Thoracic aorta (tissue), 2 donors: ENCODE results near the gene LUZP2. TPM values are rescaled to one million over a fixed set of nuclear protein-coding genes. Genes with fewer than 3 reads are reported as not detected.

ENCODE experiments used
- ATAC-seq: fragments of 150-250 bp; one replicate; pipeline ENCODE4 v1.8.0; 2017; ENCODE audit warnings: low read depth; ENCODE audit not compliant: insufficient number of reproducible peaks, low FRiP score
- DNase-seq: peaks from one replicate; pipeline ENCODE4 v3.0.0-alpha.2; 2020; ENCODE audit warnings: low spot score
- H3K27ac ChIP-seq, 2 donors: fragments of 200-600 bp; sonication (generic); 1 replicate in 1 of 2; 2 replicates in 1 of 2; pipeline ENCODE4 v1.5.1; 2016; ENCODE audit warnings: mild to moderate bottlenecking in 2 of 2, moderate library complexity in 2 of 2
- H3K27me3 ChIP-seq: fragments of 200-600 bp; sonication (generic); replicated peaks from 2 replicates; pipeline ENCODE4 v1.6.0; 2016; ENCODE audit warnings: mild to moderate bottlenecking; ENCODE audit not compliant: insufficient read depth
- H3K36me3 ChIP-seq: fragments of 200-600 bp; sonication (generic); one replicate; pipeline ENCODE4 v1.5.1; 2016
- H3K4me1 ChIP-seq, 2 donors: fragments of 200-600 bp; sonication (generic); 1 replicate in 1 of 2; 2 replicates in 1 of 2; pipeline versions ENCODE4 v1.5.1 to v1.6.0; 2016; ENCODE audit warnings: low read depth in 2 of 2, mild to moderate bottlenecking in 1 of 2; ENCODE audit not compliant: control insufficient read depth in 1 of 2
- H3K4me3 ChIP-seq: fragments of 200-600 bp; sonication (generic); 2 replicates; pipeline ENCODE4 v1.5.1; 2016; ENCODE audit warnings: mild to moderate bottlenecking
- H3K9me3 ChIP-seq: fragments of 200-600 bp; sonication (generic); 2 replicates; pipeline ENCODE4 v1.5.1; 2016
- total RNA-seq, 2 donors: library from RNA; depleted of rRNA; stranded (reverse); fragments of >200 nt; gene quantifications; one replicate each; pipeline versions ENCODE4 v1.1.0 to v1.2.3, GENCODE V29; 2016
- TF ChIP-seq, protein P1 (sequence below): fragments of 200-600 bp; sonication (generic); IDR thresholded peaks from one replicate; pipeline ENCODE4 v1.5.1; 2019; ENCODE audit warnings: antibody characterized with exemption

The LUZP2 gene
- total RNA-seq, 2 donors from 2014 or later = 0.41 TPM; not detected in 1

DNA sequence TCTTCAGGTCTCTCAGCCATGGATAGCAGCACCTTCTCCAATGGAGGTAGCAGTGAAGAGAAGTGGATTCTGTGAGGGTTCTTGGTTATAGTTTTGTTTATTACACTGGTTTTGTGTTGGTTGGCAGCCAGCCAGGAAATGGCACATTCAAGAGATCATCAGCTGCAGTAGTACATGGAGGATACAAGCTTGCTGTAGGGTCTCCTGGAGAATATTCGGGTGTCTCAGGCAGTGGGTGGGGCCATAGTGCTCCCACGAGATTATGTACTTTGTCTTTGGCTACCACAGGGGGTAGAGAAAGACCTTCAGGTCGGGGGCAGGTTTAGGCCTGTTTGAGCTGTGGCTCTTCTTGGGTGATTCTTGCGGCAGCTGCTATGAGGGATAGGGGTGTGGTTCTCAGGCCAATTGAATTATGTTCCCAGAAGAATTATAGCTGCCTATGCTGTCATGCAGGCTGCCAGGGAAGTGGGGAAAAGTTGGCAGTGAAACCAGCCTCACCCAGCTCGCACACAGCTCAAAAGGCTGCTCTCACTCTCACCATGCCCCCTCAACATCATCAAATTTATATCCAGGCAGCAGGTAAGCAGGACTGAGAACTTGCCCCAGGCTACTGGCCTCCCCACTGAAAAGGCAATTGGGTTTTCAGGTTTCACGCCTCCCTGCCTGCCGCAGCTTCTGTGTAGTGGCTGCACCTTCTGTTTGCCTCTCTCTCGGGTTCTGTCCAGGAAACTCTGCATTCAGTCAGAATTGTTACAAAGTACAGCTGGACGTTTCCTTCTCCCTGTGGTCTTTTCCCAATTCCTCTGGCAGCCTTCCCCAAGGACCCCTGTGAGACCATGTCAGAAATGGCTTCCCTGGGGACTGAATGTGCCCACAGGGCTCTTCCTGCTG is 435.5 kb downstream of the LUZP2 start:
- TF ChIP-seq, protein P1, sequence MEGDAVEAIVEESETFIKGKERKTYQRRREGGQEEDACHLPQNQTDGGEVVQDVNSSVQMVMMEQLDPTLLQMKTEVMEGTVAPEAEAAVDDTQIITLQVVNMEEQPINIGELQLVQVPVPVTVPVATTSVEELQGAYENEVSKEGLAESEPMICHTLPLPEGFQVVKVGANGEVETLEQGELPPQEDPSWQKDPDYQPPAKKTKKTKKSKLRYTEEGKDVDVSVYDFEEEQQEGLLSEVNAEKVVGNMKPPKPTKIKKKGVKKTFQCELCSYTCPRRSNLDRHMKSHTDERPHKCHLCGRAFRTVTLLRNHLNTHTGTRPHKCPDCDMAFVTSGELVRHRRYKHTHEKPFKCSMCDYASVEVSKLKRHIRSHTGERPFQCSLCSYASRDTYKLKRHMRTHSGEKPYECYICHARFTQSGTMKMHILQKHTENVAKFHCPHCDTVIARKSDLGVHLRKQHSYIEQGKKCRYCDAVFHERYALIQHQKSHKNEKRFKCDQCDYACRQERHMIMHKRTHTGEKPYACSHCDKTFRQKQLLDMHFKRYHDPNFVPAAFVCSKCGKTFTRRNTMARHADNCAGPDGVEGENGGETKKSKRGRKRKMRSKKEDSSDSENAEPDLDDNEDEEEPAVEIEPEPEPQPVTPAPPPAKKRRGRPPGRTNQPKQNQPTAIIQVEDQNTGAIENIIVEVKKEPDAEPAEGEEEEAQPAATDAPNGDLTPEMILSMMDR = no peak
- Histone ChIP-seq H3K4me1 (no peaks in the 10 kb centered on the region), H3K27me3 (no peaks in the 10 kb centered on the region), H3K27ac (no peak overlapping the region), H3K4me3 (no peak overlapping the region), H3K36me3 (no peaks in the 10 kb centered on the region), H3K9me3 (no peaks in the 10 kb centered on the region)
- ATAC-seq = no peak
- no peak for DNase-seq

GRCh38 chr11:24934733-24935439 is 438.0 kb downstream of the LUZP2 start:
- Histone ChIP-seq H3K27me3 (no peaks in the 10 kb centered on the region), H3K27ac (no peak overlapping the region), H3K4me1 (no peaks in the 10 kb centered on the region), H3K36me3 (no peaks in the 10 kb centered on the region), H3K9me3 (no peaks in the 10 kb centered on the region), H3K4me3 (no peak overlapping the region)
- TF ChIP-seq, protein P1 = no peak
- no peak for DNase-seq
- no peak for ATAC-seq

DNA sequence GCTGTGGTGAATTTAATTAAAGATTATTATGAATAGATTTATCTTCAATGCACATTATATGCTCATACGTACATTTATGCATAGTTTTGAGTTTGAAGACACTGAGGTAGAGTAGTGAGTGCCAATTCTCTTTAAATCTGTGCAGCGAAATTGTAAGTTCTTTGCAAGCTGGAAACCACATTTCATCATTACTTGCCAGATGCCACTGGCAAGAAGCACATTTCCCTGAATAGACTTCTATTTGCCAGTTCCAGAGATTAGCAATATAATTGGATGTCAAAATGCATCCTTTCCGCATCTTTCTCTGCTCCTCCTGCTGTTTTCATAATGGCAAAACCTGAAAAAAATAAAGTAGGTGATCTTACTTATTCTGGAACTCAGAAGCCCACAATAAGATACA is 448.0 kb downstream of the LUZP2 start:
- Histone ChIP-seq H3K4me3 (no peak overlapping the region), H3K27ac (no peak overlapping the region), H3K9me3 (no peaks in the 10 kb centered on the region), H3K4me1 (no peaks in the 10 kb centered on the region), H3K36me3 (no peaks in the 10 kb centered on the region), H3K27me3 (no peaks in the 10 kb centered on the region)
- TF ChIP-seq, protein P1 = no peak
- DNase-seq = no peak
- no peak for ATAC-seq

- DNase-seq = no peak
- H3K4me3 ChIP-seq = no peak overlapping the region
These were observed 452.6 kb downstream of the LUZP2 start for GRCh38 chr11:24949406-24949805.

DNA sequence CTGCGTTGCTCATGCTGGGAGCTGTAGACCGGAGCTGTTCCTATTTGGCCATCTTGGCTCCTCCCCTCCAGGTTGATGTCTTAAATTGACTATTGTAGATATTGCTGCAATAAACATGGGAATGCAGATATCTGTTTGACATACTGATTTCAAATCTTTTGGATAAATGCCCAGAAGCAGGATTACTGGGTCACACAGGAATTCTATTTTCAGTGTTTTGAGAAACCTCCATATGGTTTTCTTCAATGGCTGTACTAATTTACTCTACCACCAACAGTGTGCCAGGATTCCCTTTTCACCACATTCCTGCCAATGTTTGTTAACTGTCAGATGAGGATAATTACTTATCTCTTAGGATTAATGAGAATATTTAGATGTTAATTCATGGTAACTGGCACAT is 467.0 kb downstream of the LUZP2 start:
- no peak for ATAC-seq
- TF ChIP-seq, protein P1 = no peak
- no peaks in the 10 kb centered on the region for H3K27me3 ChIP-seq
- H3K9me3 ChIP-seq = no peaks in the 10 kb centered on the region
- H3K36me3 ChIP-seq = no peaks in the 10 kb centered on the region
- no peak overlapping the region for H3K4me3 ChIP-seq
- no peaks in the 10 kb centered on the region for H3K4me1 ChIP-seq
- H3K27ac ChIP-seq = no peak overlapping the region
- no peak for DNase-seq

More at GRCh38 chr11:24949406-24949805, 452.6 kb downstream of the LUZP2 start:
- Histone ChIP-seq H3K27ac (no peak overlapping the region), H3K4me1 (no peaks in the 10 kb centered on the region), H3K36me3 (no peaks in the 10 kb centered on the region), H3K27me3 (no peaks in the 10 kb centered on the region), H3K9me3 (no peaks in the 10 kb centered on the region)
- TF ChIP-seq, protein P1 = no peak
- no peak for ATAC-seq
